Measurements from ENCODE around the gene DHPS. TPM values are rescaled to one million over a fixed set of nuclear protein-coding genes. Genes with fewer than 3 reads are reported as not detected.

The DHPS gene
- total RNA-seq, result 141 and 160 TPM in 2 replicates

DNA sequence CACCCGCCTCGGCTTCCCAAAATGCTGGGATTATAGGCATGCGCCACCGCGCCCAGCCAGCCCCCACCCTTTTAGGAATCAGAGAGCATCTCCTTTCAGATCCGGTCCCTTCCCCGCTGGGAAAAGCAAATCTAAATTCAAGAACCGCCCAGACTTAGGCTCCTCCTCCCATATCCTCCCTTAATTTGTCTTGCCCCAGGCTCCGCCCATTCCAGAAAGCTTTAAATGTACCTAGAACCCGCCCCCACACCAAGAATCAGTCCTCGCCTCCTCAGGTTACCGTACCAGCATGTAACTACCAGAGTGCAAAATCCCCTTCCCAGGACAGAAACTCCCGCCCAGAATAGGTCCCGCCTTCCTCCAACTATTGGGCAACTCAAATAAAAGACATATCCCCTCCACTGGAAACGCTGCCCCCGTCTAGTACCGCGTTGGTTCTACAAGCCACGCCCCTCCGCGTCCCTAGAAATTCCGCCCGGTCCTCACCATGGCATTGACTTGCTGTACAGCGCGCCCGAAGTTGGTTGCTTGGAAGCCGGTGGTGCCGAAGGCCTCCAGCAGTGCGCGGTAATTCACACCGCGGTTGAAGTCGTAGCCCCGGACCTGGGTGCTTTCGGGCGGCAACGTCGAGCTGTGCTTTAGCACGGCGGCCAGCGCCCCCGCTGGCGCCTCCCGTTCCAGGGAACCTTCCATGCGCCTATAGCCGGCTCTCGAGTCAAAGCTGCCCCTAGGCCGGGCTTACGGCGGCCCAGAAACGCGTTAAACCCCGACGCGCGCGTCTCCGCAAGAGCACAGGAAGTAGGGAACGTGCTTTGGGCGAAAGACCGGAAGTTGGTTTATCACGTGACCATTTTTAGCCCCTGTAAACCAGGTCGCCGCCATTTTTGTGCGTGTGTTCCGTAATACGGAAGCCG is at the start of gene DHPS:
DHPS (minus strand) TSS at position 807 of the 914 bp plus-strand sequence; CDS start at position 693, 114 bp downstream.
- Mint-ChIP-seq H3K36me3 (ENCODE audit: low read depth) (peaks cover 41% of the 10 kb centered on the region), H3K4me3 (peak within 1 kb of the TSS; percentile 94), H3K4me1 (peaks cover 24% of the 10 kb centered on the region), H3K9me3 (no peaks in the 10 kb centered on the region), H3K27me3 (no peaks in the 10 kb centered on the region), H3K27ac (peak within 1 kb of the TSS; percentile 95)
- POLR2A ChIA-PET, result interaction anchor here (0.5 to 2.8 kb wide), 35 partner anchors 10 to 757 kb away, joined by 3 to 69 read pairs (median 6); partner anchors contain the start of genes FBXW9, GCDH, GET3 and JUNB
- CTCF ChIA-PET, result interaction anchor here (1.5 kb wide), 1 partner anchor 9 kb away, joined by 5 read pairs; no protein-coding TSS in a partner anchor
- intact Hi-C loops (cut with micrococcal nuclease), result loop anchor here (1.0 to 5.0 kb wide), 4 partner anchors 12 to 56 kb away; partner anchors contain the start of genes FBXW9, GET3 and TNPO2
- no peak for TF ChIP-seq CTCF (IDR thresholded peaks at IDR 0.05)
- DNase-seq (peak; percentile 71), ATAC-seq (ENCODE audit: low read depth) (peak; percentile 78)

GRCh38 chr19:12731337-12731736 is 49.7 kb upstream of the DHPS start:
- Mint-ChIP-seq H3K36me3 (ENCODE audit: low read depth) (peaks cover 53% of the 10 kb centered on the region), H3K27me3 (no peaks in the 10 kb centered on the region), H3K4me1 (peaks cover 53% of the 10 kb centered on the region), H3K27ac (no peak overlapping the region), H3K4me3 (no peak overlapping the region), H3K9me3 (no peaks in the 10 kb centered on the region)
- ATAC-seq (ENCODE audit: low read depth) (no peak), DNase-seq (no peak)
- ChIA-PET CTCF (interaction anchor here (0.8 kb wide), 1 partner anchor 26 kb away, joined by 3 read pairs; no protein-coding TSS in a partner anchor), POLR2A (interaction anchor here (1.1 kb wide), 1 partner anchor 9 kb away, joined by 10 read pairs; no protein-coding TSS in a partner anchor)
- intact Hi-C loops (cut with micrococcal nuclease), result no loop called here
- no peak for TF ChIP-seq CTCF (IDR thresholded peaks at IDR 0.05)

- DNase-seq (no peak), ATAC-seq (ENCODE audit: low read depth) (no peak)
- H3K9me3 Mint-ChIP-seq, result no peaks in the 10 kb centered on the region
- peaks cover 50% of the 10 kb centered on the region for H3K4me1 Mint-ChIP-seq
- intact Hi-C loops (cut with micrococcal nuclease), result no loop called here
- peaks cover 53% of the 10 kb centered on the region for H3K36me3 Mint-ChIP-seq (ENCODE audit: low read depth)
- H3K27me3 Mint-ChIP-seq, result no peaks in the 10 kb centered on the region
- no peak for TF ChIP-seq CTCF (IDR thresholded peaks at IDR 0.05)
- ChIA-PET CTCF (interaction anchor here (1.2 to 1.3 kb wide), 2 partner anchors 13 to 66 kb away, joined by 3 to 4 read pairs; no protein-coding TSS in a partner anchor), POLR2A (interaction anchor here (0.6 to 1.4 kb wide), 4 partner anchors 33 to 151 kb away, joined by 3 to 6 read pairs (median 4); partner anchors contain the start of gene FBXW9)
- peak overlapping the region; percentile 74 for H3K4me3 Mint-ChIP-seq
- H3K27ac Mint-ChIP-seq, result peak overlapping the region; percentile 89
These were observed 48.4 kb upstream of the DHPS start for GRCh38 chr19:12730064-12730463.

DNA sequence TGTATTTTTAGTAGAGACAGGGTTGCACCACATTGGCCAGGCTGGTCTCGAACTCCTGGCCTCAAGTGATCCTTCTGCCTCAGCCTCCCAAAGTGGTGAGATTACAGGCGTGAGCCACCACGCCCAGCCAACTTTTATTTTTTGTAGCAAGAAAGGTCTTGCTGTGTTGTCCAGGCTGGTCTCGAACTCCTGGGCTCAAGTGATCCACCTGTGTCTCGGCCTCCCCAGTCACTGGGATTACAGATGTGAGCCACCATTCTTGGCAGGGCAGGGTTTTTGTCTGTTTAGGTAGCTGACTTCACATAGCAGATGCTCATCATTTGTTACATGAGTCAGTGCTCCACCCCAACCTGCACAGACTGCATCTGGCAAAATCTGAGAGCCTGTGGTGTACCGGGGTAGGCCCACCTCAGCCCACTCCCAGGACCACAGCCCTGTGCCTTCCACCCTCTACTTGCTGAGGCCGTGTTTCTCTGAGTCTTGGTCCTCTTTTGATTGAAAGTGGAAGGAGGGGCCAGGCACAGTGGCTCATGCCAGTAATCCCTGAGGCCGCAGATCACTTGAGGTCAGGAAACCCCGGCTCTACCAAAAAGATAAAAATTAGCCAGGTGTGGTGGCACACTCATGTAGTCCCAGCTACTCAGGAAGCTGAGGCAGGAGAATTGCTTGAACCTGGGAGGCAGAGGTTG is 46.2 kb upstream of the DHPS start:
- no peaks in the 10 kb centered on the region for H3K27me3 Mint-ChIP-seq
- intact Hi-C loops (cut with micrococcal nuclease), result no loop called here
- no peak overlapping the region for H3K4me3 Mint-ChIP-seq
- H3K27ac Mint-ChIP-seq, result peak overlapping the region; percentile 24
- H3K4me1 Mint-ChIP-seq, result peaks cover 57% of the 10 kb centered on the region
- ChIA-PET CTCF (interaction anchor here (1.1 kb wide), 1 partner anchor 29 kb away, joined by 3 read pairs; no protein-coding TSS in a partner anchor), POLR2A (interaction anchor here (0.7 to 1.5 kb wide), 5 partner anchors 9 to 112 kb away, joined by 3 to 8 read pairs (median 5); partner anchors contain the start of gene FBXW9)
- no peak for TF ChIP-seq CTCF (IDR thresholded peaks at IDR 0.05)
- H3K36me3 Mint-ChIP-seq (ENCODE audit: low read depth), result peaks cover 48% of the 10 kb centered on the region
- DNase-seq, result no peak
- ATAC-seq (ENCODE audit: low read depth), result no peak
- H3K9me3 Mint-ChIP-seq, result no peaks in the 10 kb centered on the region
